Smooth muscle cell of the pulmonary artery (primary cell): ENCODE measurements around the gene EVX1. TPM values are rescaled to one million over a fixed set of nuclear protein-coding genes. Genes with fewer than 3 reads are reported as not detected.

Experiments used
- total RNA-seq: library from RNA; depleted of rRNA; stranded (reverse); fragments of >200 nt; gene quantifications from 2 replicates; pipeline ENCODE4 v1.2.3, GENCODE V29; 2014

Gene EVX1
- not detected in 2 replicates for total RNA-seq

GRCh38 chr7:27242555-27243339 lies at the start of gene EVX1:
EVX1 (plus strand) TSS chr7:27242802; CDS start chr7:27243031, 229 bp downstream.

GRCh38 chr7:27199849-27200760 lies 42.5 kb upstream of the EVX1 start, which contains the start of gene HOXA13:
HOXA13 (minus strand) TSS chr7:27200091; CDS start chr7:27200077, 14 bp downstream.

Other genes with a start within 250 kb of the EVX1 start
- 0.20 and 0.52 TPM in 2 replicates for gene HOXA1, start 146.8 kb upstream of the EVX1 start, total RNA-seq
- gene HOXA2, start 140.1 kb upstream of the EVX1 start, total RNA-seq: 1.2 and 1.4 TPM in 2 replicates
- 0.59 and 2.0 TPM in 2 replicates for gene HOXA4, start 112.0 kb upstream of the EVX1 start, total RNA-seq
- gene HOXA5, start 99.1 kb upstream of the EVX1 start, total RNA-seq: 1.2 and 5.1 TPM in 2 replicates
- 1.4 TPM in 1 of 2 replicates, not detected in the other for gene HOXA6, start 95.0 kb upstream of the EVX1 start, total RNA-seq
- gene HOXA3, start 90.2 kb upstream of the EVX1 start, total RNA-seq: 4.4 and 5.8 TPM in 2 replicates
- gene HOXA7, start 86.1 kb upstream of the EVX1 start, total RNA-seq: 0.13 TPM in 1 of 2 replicates, not detected in the other
- 0.33 TPM in 1 of 2 replicates, not detected in the other for gene HOXA9, start 77.3 kb upstream of the EVX1 start, total RNA-seq
- gene HOXA10, start 68.5 kb upstream of the EVX1 start, total RNA-seq: 0.78 TPM in 1 of 2 replicates, not detected in the other
- gene HOXA11, start 57.6 kb upstream of the EVX1 start, total RNA-seq: 0.13 TPM in 1 of 2 replicates, not detected in the other
- gene HOXA13, start 42.7 kb upstream of the EVX1 start, total RNA-seq: not detected in 2 replicates